IMR-90 (cell line): ENCODE data around the gene RBM44. TPM values are rescaled to one million over a fixed set of nuclear protein-coding genes. Genes with fewer than 3 reads are reported as not detected.

Experiments
- ATAC-seq: fragments of 200-7000 bp; cut with Tn5 transposase; 2 replicates; pipeline ENCODE4 v1.9.1; 2020; ENCODE audit warnings: low read depth, mild to moderate bottlenecking, moderate library complexity
- BruUV-seq: library from RNA; stranded (reverse); fragments of 400-500 nt; replicated peaks from 2 replicates; lab custom pipeline; 2021; lab: Mats Ljungman, UMichigan
- CTCF ChIA-PET: fragments of 300-600 bp; formaldehyde crosslinking; extraction: SDS; loops from one replicate; lab custom pipeline; 2021; ENCODE audit warnings: antibody characterized with exemption; lab: Yijun Ruan, JAX
- POLR2A ChIA-PET: fragments of 300-600 bp; sonication (Branson Sonifier 250); formaldehyde crosslinking; loops from one replicate; lab custom pipeline; 2022; ENCODE audit warnings: antibody characterized with exemption; ENCODE audit not compliant: unreplicated experiment; lab: Charles Lee
- DNase-seq: peaks from one replicate; pipeline ENCODE4 v3.0.0; 2013
- H2AFZ ChIP-seq: replicated peaks from 2 replicates; pipeline ENCODE3; 2013; ENCODE audit warnings: low read length, mild to moderate bottlenecking; ENCODE audit not compliant: poor library complexity
- H2AK5ac ChIP-seq: 2 replicates; pipeline ENCODE4 v1.6.1; 2013; ENCODE audit warnings: low read depth, low read length, inconsistent platforms
- H2AK9ac ChIP-seq: replicated peaks from 2 replicates; pipeline ENCODE3; 2013; ENCODE audit warnings: mild to moderate bottlenecking, low read depth, low read length, moderate library complexity; ENCODE audit not compliant: poor library complexity
- H2BK120ac ChIP-seq: 2 replicates; pipeline ENCODE4 v1.6.1; 2013; ENCODE audit warnings: low read depth, low read length, inconsistent platforms
- H2BK15ac ChIP-seq: 3 replicates; pipeline ENCODE4 v1.6.1; 2013; ENCODE audit warnings: low read depth, low read length, inconsistent platforms
- H2BK20ac ChIP-seq: 2 replicates; pipeline ENCODE4 v1.6.1; 2013; ENCODE audit warnings: low read depth, mild to moderate bottlenecking, inconsistent platforms, low read length, moderate library complexity
- H2BK5ac ChIP-seq: 2 replicates; pipeline ENCODE4 v1.6.1; 2013; ENCODE audit warnings: mild to moderate bottlenecking, low read depth, low read length, inconsistent platforms; ENCODE audit not compliant: poor library complexity, severe bottlenecking
- H3K14ac ChIP-seq: replicated peaks from 2 replicates; pipeline ENCODE4 v1.6.1; 2013; ENCODE audit warnings: low read depth, low read length, inconsistent platforms
- H3K18ac ChIP-seq: 2 replicates; pipeline ENCODE4 v1.6.1; 2013; ENCODE audit warnings: low read depth, low read length, control low read depth
- H3K23ac ChIP-seq: 2 replicates; pipeline ENCODE4 v1.6.1; 2013; ENCODE audit warnings: low read depth, low read length, inconsistent platforms
- H3K27ac ChIP-seq: 2 replicates; pipeline ENCODE4 v1.5.1; 2013; ENCODE audit warnings: mild to moderate bottlenecking, control low read depth, low read length; ENCODE audit not compliant: insufficient read depth
- H3K27me3 ChIP-seq: 2 replicates; pipeline ENCODE4 v1.6.1; 2013; ENCODE audit warnings: low read length; ENCODE audit not compliant: control insufficient read depth, insufficient read depth
- H3K36me3 ChIP-seq: 2 replicates; pipeline ENCODE4 v1.6.1; 2013; ENCODE audit warnings: low read length, mixed read lengths; ENCODE audit not compliant: control insufficient read depth, insufficient read depth
- H3K4ac ChIP-seq: 2 replicates; pipeline ENCODE4 v1.6.1; 2013; ENCODE audit warnings: low read depth, low read length, inconsistent platforms
- H3K4me1 ChIP-seq: 2 replicates; pipeline ENCODE4 v1.6.1; 2013; ENCODE audit warnings: low read length, mixed read lengths; ENCODE audit not compliant: control insufficient read depth, insufficient read depth
- H3K4me2 ChIP-seq: 2 replicates; pipeline ENCODE4 v1.6.1; 2013; ENCODE audit warnings: low read depth, mild to moderate bottlenecking, control low read depth, low read length, moderate library complexity
- H3K4me3 ChIP-seq: 2 replicates; pipeline ENCODE4 v1.5.1; 2013; ENCODE audit warnings: low read depth, mild to moderate bottlenecking, control low read depth, low read length, moderate library complexity; ENCODE audit not compliant: insufficient read depth
- H3K56ac ChIP-seq: 2 replicates; pipeline ENCODE4 v1.6.1; 2013; ENCODE audit warnings: low read length, inconsistent platforms; ENCODE audit not compliant: insufficient read depth; ENCODE audit errors: extremely low read depth
- H3K79me1 ChIP-seq, 2 experiments: 2 replicates each; pipeline ENCODE4 v1.6.1; 2013; ENCODE audit warnings: low read length in 2 of 2, inconsistent platforms in 1 of 2, low read depth in 1 of 2
- H3K9ac ChIP-seq: 2 replicates; pipeline ENCODE4 v1.6.1; 2013; ENCODE audit warnings: low read depth, low read length, control low read depth
- H3K9me1 ChIP-seq: 2 replicates; pipeline ENCODE4 v1.6.1; 2013; ENCODE audit warnings: low read length, inconsistent platforms; ENCODE audit not compliant: insufficient read depth
- H3K9me3 ChIP-seq: 2 replicates; pipeline ENCODE4 v1.6.1; 2013; ENCODE audit warnings: low read length; ENCODE audit not compliant: control insufficient read depth, insufficient read depth
- H4K20me1 ChIP-seq: 2 replicates; pipeline ENCODE4 v1.6.1; 2013; ENCODE audit warnings: low read length, inconsistent platforms; ENCODE audit not compliant: insufficient read depth
- H4K5ac ChIP-seq: 2 replicates; pipeline ENCODE4 v1.6.1; 2013; ENCODE audit warnings: mild to moderate bottlenecking, low read depth, low read length, control low read depth
- H4K8ac ChIP-seq, 2 experiments: 2 replicates each; pipeline ENCODE4 v1.6.1; 2013; ENCODE audit warnings: low read depth in 2 of 2, low read length in 2 of 2, control low read depth in 1 of 2, inconsistent platforms in 1 of 2
- H4K91ac ChIP-seq: 2 replicates; pipeline ENCODE4 v1.6.1; 2013; ENCODE audit warnings: low read depth, low read length, inconsistent platforms; ENCODE audit not compliant: insufficient read depth
- BHLHE40 ChIP-seq: fragments of 150-350 bp; IDR thresholded peaks from 2 replicates; pipeline ENCODE4 v1.6.1; 2016; ENCODE audit warnings: mild to moderate bottlenecking, low read depth, low read length
- CEBPB ChIP-seq: IDR thresholded peaks from 2 replicates; pipeline ENCODE4 v1.6.1; 2012; ENCODE audit warnings: low read depth, low read length, improper control_type of control experiment
- CHD1 ChIP-seq: IDR thresholded peaks from 2 replicates; pipeline ENCODE4 v1.6.1; 2012; ENCODE audit warnings: low read depth, low read length, improper control_type of control experiment
- CTCF ChIP-seq: conservative IDR thresholded peaks from 2 replicates; pipeline ENCODE4 v1.5.1; 2012; ENCODE audit warnings: mild to moderate bottlenecking, low read depth, low read length, improper control_type of control experiment
- FOS ChIP-seq: fragments of 150-350 bp; IDR thresholded peaks from 2 replicates; pipeline ENCODE4 v1.6.1; 2016; ENCODE audit warnings: low read depth, low read length
- MAFK ChIP-seq: IDR thresholded peaks from 2 replicates; pipeline ENCODE4 v1.6.1; 2012; ENCODE audit warnings: low read depth, low read length, improper control_type of control experiment
- MAZ ChIP-seq: IDR thresholded peaks from 2 replicates; pipeline ENCODE4 v1.6.1; 2012; ENCODE audit warnings: low read depth, mild to moderate bottlenecking, low read length, improper control_type of control experiment, moderate library complexity, borderline replicate concordance
- MXI1 ChIP-seq: IDR thresholded peaks from 2 replicates; pipeline ENCODE4 v1.6.1; 2012; ENCODE audit warnings: low read depth, mild to moderate bottlenecking, low read length, moderate library complexity, borderline replicate concordance
- NFE2L2 ChIP-seq: fragments of 150-350 bp; IDR thresholded peaks from 2 replicates; pipeline ENCODE4 v1.6.1; 2016; ENCODE audit warnings: low read depth, mild to moderate bottlenecking, low read length
- POLR2A ChIP-seq: IDR thresholded peaks from 2 replicates; pipeline ENCODE4 v1.6.1; 2012; ENCODE audit warnings: mild to moderate bottlenecking, low read depth, low read length
- RAD21 ChIP-seq: IDR thresholded peaks from 2 replicates; pipeline ENCODE4 v1.6.1; 2012; ENCODE audit warnings: low read length, improper control_type of control experiment
- RCOR1 ChIP-seq: IDR thresholded peaks from 2 replicates; pipeline ENCODE4 v1.6.1; 2012; ENCODE audit warnings: mild to moderate bottlenecking, low read length, improper control_type of control experiment; ENCODE audit not compliant: insufficient replicate concordance
- RFX5 ChIP-seq: IDR thresholded peaks from 2 replicates; pipeline ENCODE4 v1.8.0; 2012; ENCODE audit warnings: low read depth, mild to moderate bottlenecking, low read length, moderate library complexity
- SMC3 ChIP-seq: fragments of 150-350 bp; IDR thresholded peaks from 2 replicates; pipeline ENCODE4 v1.6.1; 2016; ENCODE audit warnings: low read depth, mild to moderate bottlenecking, antibody characterized with exemption, low read length, moderate library complexity
- WGBS, 2 experiments: methylation state at CpG; one replicate each; pipeline versions ENCODE4 v1.1.5 to v1.1.7; 2013; ENCODE audit warnings: missing lambda C conversion rate in 2 of 2; ENCODE audit not compliant: insufficient read length in 1 of 2; ENCODE audit errors: extremely low coverage in 2 of 2; 5-methylcytosine and 5-hydroxymethylcytosine counted together
- dilution Hi-C: fragments of 300-500 bp; cut with HindIII; formaldehyde crosslinking; loops from one replicate; pipeline ENCODE4 v1.14.3; 2018; ENCODE audit warnings: low sequenced_read_pairs; ENCODE audit not compliant: unreplicated experiment
- in situ Hi-C: fragments of 300-500 bp; cut with MboI; formaldehyde crosslinking; loops from 3 replicates; pipeline ENCODE4 v1.14.3; 2019; ENCODE audit warnings: low sequenced_read_pairs, inconsistent platforms, mixed read lengths
- intact Hi-C: fragments of 100-400 bp; cut with micrococcal nuclease; formaldehyde crosslinking; loops from 2 replicates; pipeline ENCODE4 v1.10.0; 2022
- polyA plus RNA-seq, 3 experiments: library from polyadenylated mRNA; depleted of rRNA; stranded (reverse); fragments of >200 nt; gene quantifications; 2 replicates each; pipeline ENCODE4 v1.2.3, GENCODE V29; 2012; ENCODE audit warnings: low replicate concordance in 1 of 3
- total RNA-seq: library from RNA; depleted of rRNA; stranded (reverse); fragments of >200 nt; gene quantifications from 2 replicates; pipeline ENCODE4 v1.2.3, GENCODE V29; 2012
- TF ChIP-seq, protein P1 (sequence below): fragments of 150-350 bp; IDR thresholded peaks from 2 replicates; pipeline ENCODE4 v1.6.1; 2016; ENCODE audit warnings: low read depth, mild to moderate bottlenecking, low read length, moderate library complexity, borderline replicate concordance
- TF ChIP-seq, protein P2 (sequence below): fragments of 150-350 bp; IDR thresholded peaks from 2 replicates; pipeline ENCODE4 v1.6.1; 2017; ENCODE audit warnings: mild to moderate bottlenecking, antibody characterized with exemption, low read length, low read depth

RBM44 gene
- total and polyA plus RNA-seq, 2 of the 4 experiments (the other 2 are of a cell fraction), result 0.14 to 0.18 TPM

DNA sequence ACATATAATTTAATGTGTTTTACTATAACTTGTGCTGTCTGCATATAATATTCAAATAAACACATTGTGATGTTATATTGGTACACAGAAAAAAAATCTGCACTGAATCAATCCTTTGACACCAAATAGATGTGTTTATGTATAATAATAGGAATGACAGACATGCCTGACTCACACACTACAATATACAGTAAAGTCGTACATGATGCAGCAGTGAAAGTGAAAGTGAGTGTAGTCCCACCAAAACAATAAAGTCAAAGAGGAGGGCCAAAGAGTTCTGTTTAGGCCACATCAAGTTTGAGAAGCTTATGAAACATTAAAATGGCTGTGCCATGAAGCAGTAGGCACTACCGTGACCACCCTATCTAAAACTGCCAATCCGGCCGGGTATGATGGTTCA is 8.2 kb upstream of the RBM44 start:
- peaks cover 2% of the 10 kb centered on the region; the same call in 1 of the 2 replicates for H3K36me3 ChIP-seq
- peaks cover 2% of the 10 kb centered on the region in 2 experiments; a peak in 1 of 4 replicates for H3K79me1 ChIP-seq
- no peak overlapping the region; the same call in 1 of the 2 replicates for H3K14ac ChIP-seq
- 71% methylated on average over 2 of the region's 4 CpGs; no CpG with 5 or more reads in 1 of the 2 experiments for WGBS, 2 experiments
- H3K23ac ChIP-seq, result no peak overlapping the region
- peak overlapping the region; percentile 84 for H3K4me2 ChIP-seq
- peak overlapping the region; percentile 34 for H2BK5ac ChIP-seq
- peak overlapping the region; percentile 79 for H4K5ac ChIP-seq
- peaks cover 2% of the 10 kb centered on the region; the same call in 1 of the 2 replicates for H3K4me1 ChIP-seq
- no peak for TF ChIP-seq POLR2A
- no peak for TF ChIP-seq CTCF
- no peak for TF ChIP-seq MAFK
- no peak for TF ChIP-seq RCOR1
- no peak for TF ChIP-seq NFE2L2
- no peak for TF ChIP-seq RAD21
- no peak for TF ChIP-seq CHD1
- no peak for TF ChIP-seq RFX5
- TF ChIP-seq FOS, result no peak
- TF ChIP-seq, protein P1, sequence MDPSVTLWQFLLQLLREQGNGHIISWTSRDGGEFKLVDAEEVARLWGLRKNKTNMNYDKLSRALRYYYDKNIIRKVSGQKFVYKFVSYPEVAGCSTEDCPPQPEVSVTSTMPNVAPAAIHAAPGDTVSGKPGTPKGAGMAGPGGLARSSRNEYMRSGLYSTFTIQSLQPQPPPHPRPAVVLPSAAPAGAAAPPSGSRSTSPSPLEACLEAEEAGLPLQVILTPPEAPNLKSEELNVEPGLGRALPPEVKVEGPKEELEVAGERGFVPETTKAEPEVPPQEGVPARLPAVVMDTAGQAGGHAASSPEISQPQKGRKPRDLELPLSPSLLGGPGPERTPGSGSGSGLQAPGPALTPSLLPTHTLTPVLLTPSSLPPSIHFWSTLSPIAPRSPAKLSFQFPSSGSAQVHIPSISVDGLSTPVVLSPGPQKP, result no peak
- no peak for TF ChIP-seq MAZ
- TF ChIP-seq, protein P2, sequence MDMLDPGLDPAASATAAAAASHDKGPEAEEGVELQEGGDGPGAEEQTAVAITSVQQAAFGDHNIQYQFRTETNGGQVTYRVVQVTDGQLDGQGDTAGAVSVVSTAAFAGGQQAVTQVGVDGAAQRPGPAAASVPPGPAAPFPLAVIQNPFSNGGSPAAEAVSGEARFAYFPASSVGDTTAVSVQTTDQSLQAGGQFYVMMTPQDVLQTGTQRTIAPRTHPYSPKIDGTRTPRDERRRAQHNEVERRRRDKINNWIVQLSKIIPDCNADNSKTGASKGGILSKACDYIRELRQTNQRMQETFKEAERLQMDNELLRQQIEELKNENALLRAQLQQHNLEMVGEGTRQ, result no peak
- no peak for TF ChIP-seq BHLHE40
- TF ChIP-seq MXI1, result no peak
- TF ChIP-seq SMC3, result no peak
- TF ChIP-seq CEBPB, result no peak
- ChIA-PET POLR2A (no interaction called here), CTCF (no interaction called here)
- H3K9me1 ChIP-seq, result peaks cover 4% of the 10 kb centered on the region
- H3K9me3 ChIP-seq, result peaks cover 12% of the 10 kb centered on the region
- no peak overlapping the region; the same call in 1 of the 2 replicates for H3K27ac ChIP-seq
- intact Hi-C loops, result no loop called here
- no peak overlapping the region for H3K4ac ChIP-seq
- H3K27me3 ChIP-seq, result no peaks in the 10 kb centered on the region
- H2BK20ac ChIP-seq, result no peak overlapping the region
- H3K18ac ChIP-seq, result peak overlapping the region; percentile 60; the same call in 1 of the 2 replicates
- no peak overlapping the region for H2AK9ac ChIP-seq
- H3K56ac ChIP-seq, result no peak overlapping the region
- no peak overlapping the region for H3K4me3 ChIP-seq
- H2BK15ac ChIP-seq, result no peak overlapping the region
- no TSS peak for BruUV-seq
- H4K8ac ChIP-seq, result no peak overlapping the region
- H2AFZ ChIP-seq, result no peak overlapping the region
- peak; percentile 74 for DNase-seq
- peaks cover 4% of the 10 kb centered on the region; the same call in 1 of the 2 replicates for H4K20me1 ChIP-seq
- H2AK5ac ChIP-seq, result no peak overlapping the region
- in situ Hi-C loops, result no loop called here
- peak; percentile 80 for ATAC-seq
- H4K91ac ChIP-seq, result no peak overlapping the region
- dilution Hi-C loops, result no loop called here
- no peak overlapping the region for H3K9ac ChIP-seq
- no peak overlapping the region for H2BK120ac ChIP-seq
